NCI-H510A treated with DMSO at 0.1 percent for 48 hours (cell line): Measurements from ENCODE around the gene TRIM29.

Experiments used
- DNase-seq: peaks from one replicate; lab custom pipeline; 2025; lab: John Stamatoyannopoulos, UW

Gene TRIM29

GRCh38 chr11:120122924-120123683, 14.8 kb downstream of the TRIM29 start:
- DNase-seq = no peak

DNA sequence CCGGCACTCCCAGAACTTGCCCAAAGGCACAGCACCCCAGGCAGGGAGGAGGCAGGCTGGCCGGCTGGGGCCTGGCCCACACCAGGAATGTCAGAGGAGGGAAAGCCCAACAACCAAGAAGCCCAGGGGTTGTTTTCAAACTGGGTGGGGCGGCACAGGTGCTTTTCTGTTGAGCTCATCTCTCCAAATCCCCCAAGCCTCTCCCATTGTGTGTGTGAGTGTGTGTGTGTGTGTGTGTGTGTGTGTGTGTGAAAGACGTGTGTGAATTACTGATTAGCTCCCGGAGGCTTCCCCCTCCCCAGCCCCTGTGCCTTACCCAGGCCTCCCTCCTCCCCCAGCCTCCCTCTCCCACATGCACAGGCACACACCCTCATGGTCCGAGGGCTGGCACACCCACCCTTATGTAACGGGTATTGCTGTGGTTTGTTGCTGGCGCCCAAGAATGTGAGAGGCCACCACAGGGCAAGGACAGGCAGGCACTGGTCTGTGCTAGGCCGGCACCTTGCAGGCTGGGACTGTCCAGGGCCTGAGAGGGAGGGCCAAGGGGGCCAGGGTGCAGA, 15.9 kb downstream of the TRIM29 start:
- DNase-seq = no peak

- DNase-seq = no peak
Measured at GRCh38 chr11:120121336-120121735, 16.6 kb downstream of the TRIM29 start.

- no peak for DNase-seq
Measured at GRCh38 chr11:120120805-120121335, 17.0 kb downstream of the TRIM29 start.

DNA sequence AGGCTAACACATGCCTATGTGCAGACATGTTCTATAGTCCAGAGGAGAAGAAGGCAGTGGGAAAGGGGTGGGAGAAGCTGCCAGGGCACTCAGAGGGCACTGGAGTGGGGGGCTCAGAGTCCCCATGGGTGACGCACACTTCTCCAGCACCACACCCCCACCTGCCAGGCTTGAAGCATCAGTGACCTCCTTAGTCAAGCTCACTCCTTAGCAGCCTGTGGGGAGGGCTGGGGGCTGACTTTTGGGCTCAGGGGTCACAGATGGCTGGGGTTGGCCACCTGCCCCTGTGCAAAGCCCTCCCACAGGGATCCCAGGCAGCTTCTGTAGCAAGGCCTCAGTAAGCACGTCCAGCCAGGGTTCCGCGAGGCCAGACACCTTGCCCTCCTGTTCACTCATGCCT, 18.8 kb downstream of the TRIM29 start:
- DNase-seq = no peak

- no peak for DNase-seq
Measured at GRCh38 chr11:120117991-120118390, 19.9 kb downstream of the TRIM29 start.

DNA sequence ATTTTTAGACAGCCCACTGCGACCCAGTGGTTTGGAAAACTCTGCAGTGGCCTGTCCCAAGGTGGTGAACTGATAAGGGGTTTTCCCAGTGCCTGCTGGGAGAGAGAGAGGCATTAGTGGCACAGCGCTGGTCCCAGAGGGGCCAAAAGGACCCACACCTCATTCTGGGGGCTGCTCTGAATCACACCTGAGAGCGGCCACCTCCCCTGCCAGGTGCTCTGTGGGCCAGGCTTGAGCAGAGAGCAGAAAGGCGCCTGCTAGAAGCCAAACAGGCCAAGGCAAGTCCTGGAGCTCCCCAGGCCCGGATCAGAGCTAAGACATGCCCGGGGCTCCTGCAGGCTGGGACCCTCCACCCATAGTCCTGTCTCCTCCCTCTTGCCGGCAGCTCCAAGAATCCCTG, 20.9 kb downstream of the TRIM29 start:
- no peak for DNase-seq

DNA sequence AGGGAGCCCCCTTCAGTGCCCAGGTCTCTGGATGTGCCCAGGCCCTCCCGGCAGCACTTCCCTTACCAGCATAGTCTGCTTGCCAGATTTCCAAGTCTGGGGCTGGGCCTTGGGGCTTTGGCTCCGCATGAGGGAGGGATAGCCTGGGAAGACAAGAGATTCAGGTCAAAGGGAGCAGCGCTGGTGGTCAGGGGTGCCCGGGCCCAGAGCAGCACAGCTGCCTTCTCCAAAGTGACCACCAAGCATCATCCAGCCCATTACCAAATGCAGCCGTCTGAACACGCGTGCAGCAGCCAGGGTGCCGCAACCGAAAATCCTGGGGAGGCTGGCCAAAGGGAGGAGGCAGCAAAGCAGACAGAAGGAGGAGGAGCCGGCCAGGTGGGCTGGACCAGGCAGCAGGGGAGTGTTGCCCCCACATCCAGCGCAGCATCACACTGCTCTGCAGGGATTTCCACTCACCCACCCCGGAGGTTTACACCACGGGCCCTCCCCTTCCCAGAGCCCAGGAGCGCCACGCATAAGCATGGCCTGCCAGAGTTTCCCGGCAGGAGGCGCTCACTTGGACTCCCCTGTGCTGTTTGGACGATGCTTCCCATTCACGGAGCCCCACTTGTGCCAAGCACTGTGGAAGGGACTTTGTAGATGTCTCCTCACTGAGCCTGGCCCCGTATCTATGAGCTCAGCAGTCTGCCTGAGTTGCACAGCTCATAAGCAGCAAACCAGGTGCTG, 22.5 kb downstream of the TRIM29 start:
- no peak for DNase-seq

GRCh38 chr11:120112174-120112796, 25.6 kb downstream of the TRIM29 start:
- DNase-seq = no peak

- DNase-seq = no peak
Measured at GRCh38 chr11:120109531-120109930, 28.4 kb downstream of the TRIM29 start.

- no peak for DNase-seq
Measured at GRCh38 chr11:120108785-120109168, 29.1 kb downstream of the TRIM29 start.

- peak; percentile 25 for DNase-seq
Measured at GRCh38 chr11:120108154-120108784, 29.6 kb downstream of the TRIM29 start.

DNA sequence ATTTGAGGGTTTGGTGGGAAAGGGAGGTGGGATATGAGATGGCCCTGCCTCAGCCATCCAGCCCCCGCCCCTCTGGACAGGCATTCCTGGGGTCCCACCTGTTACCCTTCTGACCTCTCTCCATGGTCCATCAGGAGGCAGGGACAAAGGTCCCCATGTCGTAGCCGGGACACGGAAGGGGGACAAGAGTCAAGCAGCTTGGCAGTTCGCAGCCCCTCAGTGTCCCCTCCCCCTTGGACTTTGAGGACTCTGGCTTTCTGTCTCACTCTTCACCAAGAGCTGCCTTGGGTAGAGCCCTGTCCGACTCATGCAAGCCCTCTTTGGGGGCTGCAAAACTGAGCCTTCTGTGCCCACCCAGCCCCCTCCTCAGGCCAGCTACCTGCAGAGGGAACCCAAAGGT, 30.2 kb downstream of the TRIM29 start:
- DNase-seq = no peak

- DNase-seq = no peak
Measured at GRCh38 chr11:120106354-120107150, 31.4 kb downstream of the TRIM29 start.

GRCh38 chr11:120105576-120105975, 32.3 kb downstream of the TRIM29 start:
- no peak for DNase-seq

- DNase-seq = no peak
Measured at GRCh38 chr11:120104041-120104565, 33.8 kb downstream of the TRIM29 start.

DNA sequence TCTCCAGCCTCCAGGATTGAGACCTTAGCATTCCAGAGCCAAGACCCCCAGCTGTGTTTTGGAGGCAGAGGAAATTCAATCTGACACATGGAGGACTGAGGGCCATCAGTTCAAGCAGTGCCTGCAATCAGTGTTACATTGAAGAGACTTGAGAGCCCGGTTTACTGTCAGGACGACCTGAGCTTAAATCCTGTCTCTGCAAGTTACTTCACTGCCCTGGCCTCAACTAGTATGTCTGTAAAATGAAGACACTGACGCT, 35.1 kb downstream of the TRIM29 start:
- DNase-seq = no peak

DNA sequence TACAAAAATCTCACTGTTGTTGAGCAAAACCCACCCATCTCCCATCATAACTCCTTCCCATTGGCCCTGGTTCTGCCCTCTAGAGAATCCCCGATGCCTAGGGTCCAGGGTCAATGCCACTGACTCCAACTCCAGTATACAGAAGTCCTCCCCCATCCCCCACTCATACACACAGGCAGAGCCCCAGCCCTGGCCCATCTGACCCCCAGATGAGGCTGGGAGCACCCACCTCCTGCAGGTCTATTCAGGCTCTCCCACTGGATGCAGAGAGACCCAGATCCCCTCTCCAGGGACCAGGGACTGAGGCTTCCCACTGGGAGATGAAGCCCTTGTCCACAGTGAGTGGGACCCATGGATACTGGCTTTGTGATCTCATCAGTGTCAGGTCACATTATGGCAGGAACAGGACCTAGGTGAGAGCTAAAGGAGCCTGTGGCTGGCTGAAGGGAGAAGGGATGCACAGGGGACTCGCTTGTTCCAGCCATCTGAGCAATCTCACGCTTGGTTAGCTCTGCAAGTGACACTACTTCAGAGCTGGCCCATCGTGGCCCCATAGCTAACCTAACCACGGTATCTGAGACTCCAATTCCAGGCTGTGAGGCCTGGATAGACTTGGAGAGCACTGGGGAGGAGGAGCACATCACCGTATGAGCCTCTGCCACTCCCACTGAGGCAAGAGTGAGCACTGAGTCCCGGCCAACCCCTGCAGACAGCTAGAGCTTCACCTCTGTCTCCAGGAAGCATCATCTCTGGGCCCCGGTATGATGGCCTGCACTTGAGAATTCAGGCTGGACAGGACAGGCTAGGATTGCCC, 35.7 kb downstream of the TRIM29 start:
- DNase-seq = peak; percentile 15

GRCh38 chr11:120098503-120099020, 39.4 kb downstream of the TRIM29 start:
- DNase-seq = no peak

DNA sequence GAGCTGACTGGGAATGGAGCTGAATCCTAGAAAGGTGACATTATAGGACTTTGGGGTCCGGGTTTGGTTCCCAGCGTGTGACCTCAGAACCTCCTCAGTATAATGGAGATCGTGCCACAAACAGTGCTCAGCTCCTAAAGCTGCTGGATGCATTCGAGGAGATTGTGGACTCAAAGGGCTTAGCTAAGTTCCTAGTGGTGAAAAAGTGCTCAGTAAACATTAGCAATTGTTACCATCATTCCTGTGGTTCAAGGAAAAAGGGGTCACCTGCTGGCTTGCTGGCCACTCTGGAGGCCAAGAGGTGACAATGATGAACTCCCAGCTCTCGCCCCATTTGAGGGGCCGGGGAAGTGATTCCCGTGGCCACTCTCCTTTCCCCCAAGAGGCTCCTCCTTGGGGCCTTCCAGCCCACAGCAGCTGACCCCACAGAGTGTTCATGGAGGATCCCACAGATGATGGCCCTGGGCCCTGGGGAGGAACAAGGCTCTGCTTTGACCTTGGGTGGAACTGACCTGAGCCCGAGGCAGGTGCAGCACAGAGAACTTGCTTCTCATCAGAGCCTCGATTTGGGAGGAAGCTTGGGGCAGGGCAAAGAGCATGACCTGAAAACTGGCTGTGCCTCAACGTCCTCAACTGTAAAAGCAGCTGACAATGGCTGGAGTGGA, 40.1 kb downstream of the TRIM29 start:
- DNase-seq = no peak
